Neural cell (in vitro differentiated cells): ENCODE measurements around the gene RCN2.

Source experiments
- CTCF ChIP-seq: fragments of 450-650 bp; IDR thresholded peaks from 2 replicates; pipeline ENCODE4 v1.5.1; 2014; ENCODE audit warnings: antibody characterized with exemption, mild to moderate bottlenecking, moderate library complexity; ENCODE audit not compliant: poor library complexity, severe bottlenecking
- EP300 ChIP-seq: fragments of 450-650 bp; conservative IDR thresholded peaks from 2 replicates; pipeline ENCODE4 v1.6.1; 2014; ENCODE audit warnings: antibody characterized with exemption, mild to moderate bottlenecking, moderate library complexity; ENCODE audit not compliant: poor library complexity, severe bottlenecking
- EZH2 ChIP-seq: fragments of 200-600, 300-800 bp; shearing (Covaris generic), sonication (generic); IDR thresholded peaks from 2 replicates; pipeline ENCODE4 v1.6.1; 2014; ENCODE audit warnings: antibody characterized with exemption, low read length, borderline replicate concordance, mild to moderate bottlenecking; ENCODE audit not compliant: insufficient read depth, poor library complexity, severe bottlenecking
- MXI1 ChIP-seq: fragments of 450-650 bp; conservative IDR thresholded peaks from 2 replicates; pipeline ENCODE4 v1.6.1; 2014; ENCODE audit warnings: antibody characterized with exemption, mild to moderate bottlenecking; ENCODE audit not compliant: poor library complexity, severe bottlenecking
- POLR2AphosphoS5 ChIP-seq: IDR thresholded peaks from 2 replicates; pipeline ENCODE4 v1.6.1; 2012
- REST ChIP-seq: IDR thresholded peaks from 2 replicates; pipeline ENCODE4 v1.6.1; 2012; ENCODE audit warnings: borderline replicate concordance
- TAF1 ChIP-seq: IDR thresholded peaks from 2 replicates; pipeline ENCODE4 v1.6.1; 2012; ENCODE audit warnings: low read depth

- TF ChIP-seq EP300, result no peak
- no peak for TF ChIP-seq CTCF
- no peak for TF ChIP-seq POLR2AphosphoS5
- TF ChIP-seq EZH2, result no peak
- no peak for TF ChIP-seq REST
- no peak for TF ChIP-seq MXI1
- no peak for TF ChIP-seq TAF1
Observed at GRCh38 chr15:76994971-76995945, 63.7 kb downstream of the RCN2 start, which contains the start of gene PSTPIP1.
